ENCODE results near the gene CXCL12.

Gene CXCL12

GRCh38 chr10:44333511-44333910 lies 51.4 kb downstream of the CXCL12 start:
- TF ChIP-seq ZNF274 (IDR thresholded peaks at IDR 0.05; ENCODE audit: low read depth, low read length): no peak
- H3K4me3 ChIP-seq (ENCODE audit: low read length): no peak overlapping the region

- TF ChIP-seq ZNF274 (IDR thresholded peaks at IDR 0.05; ENCODE audit: low read depth, low read length): no peak
- H3K4me3 ChIP-seq (ENCODE audit: low read length): no peak overlapping the region
These were observed 52.4 kb downstream of the CXCL12 start for GRCh38 chr10:44332465-44332864.

- H3K4me3 ChIP-seq (ENCODE audit: low read length): no peak overlapping the region
- TF ChIP-seq ZNF274 (IDR thresholded peaks at IDR 0.05; ENCODE audit: low read depth, low read length): no peak
These were observed 54.5 kb downstream of the CXCL12 start for GRCh38 chr10:44330431-44330830.

GRCh38 chr10:44327461-44327860 lies 57.4 kb downstream of the CXCL12 start:
- TF ChIP-seq ZNF274 (IDR thresholded peaks at IDR 0.05; ENCODE audit: low read depth, low read length): no peak

More at GRCh38 chr10:44327461-44327860, 57.4 kb downstream of the CXCL12 start:
- no peak overlapping the region for H3K4me3 ChIP-seq (ENCODE audit: low read length)

All from GM08714 (cell line).